WTC11 (cell line): ENCODE results near the gene TENT4B. TPM values are rescaled to one million over a fixed set of nuclear protein-coding genes. Genes with fewer than 3 reads are reported as not detected.

Source experiments
- ATAC-seq: fragments of 200-7000 bp; cut with Tn5 transposase; 2 replicates; pipeline ENCODE4 v1.10.0; 2021; ENCODE audit warnings: mild to moderate bottlenecking, moderate library complexity
- CTCF ChIA-PET: fragments of 300-600 bp; sonication (Branson Sonifier 250); formaldehyde crosslinking; loops from one replicate; lab custom pipeline; 2021; ENCODE audit warnings: antibody characterized with exemption; lab: Charles Lee
- POLR2A ChIA-PET: fragments of 350-600 bp; sonication (Branson Sonifier 250); formaldehyde crosslinking; loops from one replicate; lab custom pipeline; 2021; ENCODE audit warnings: antibody characterized with exemption; lab: Charles Lee
- DNase-seq: peaks from one replicate; pipeline ENCODE4 v3.0.0; 2021; ENCODE audit warnings: low spot score
- H3K27ac Mint-ChIP-seq: 2 replicates; pipeline ENCODE4 v1.8.0; 2021; ENCODE audit warnings: mixed read lengths
- H3K27me3 Mint-ChIP-seq: 2 replicates; pipeline ENCODE4 v1.8.0; 2021; ENCODE audit warnings: low read depth, mild to moderate bottlenecking, moderate library complexity, mixed read lengths
- H3K36me3 Mint-ChIP-seq: 2 replicates; pipeline ENCODE4 v1.8.0; 2021; ENCODE audit warnings: mixed read lengths
- H3K4me1 Mint-ChIP-seq: 2 replicates; pipeline ENCODE4 v1.8.0; 2022; ENCODE audit warnings: mixed read lengths
- H3K4me3 Mint-ChIP-seq: 2 replicates; pipeline ENCODE4 v1.8.0; 2021; ENCODE audit warnings: mild to moderate bottlenecking, moderate library complexity, mixed read lengths
- H3K9me3 Mint-ChIP-seq: 2 replicates; pipeline ENCODE4 v1.8.0; 2021; ENCODE audit warnings: mixed read lengths
- AFF4 ChIP-seq: sonication (generic); formaldehyde crosslinking; IDR thresholded peaks from 2 replicates; pipeline ENCODE4 v1.8.1; 2023; ENCODE audit warnings: mild to moderate bottlenecking, missing genetic modification reagents, borderline replicate concordance
- ARID4B ChIP-seq: sonication (generic); formaldehyde crosslinking; IDR thresholded peaks from 2 replicates; pipeline ENCODE4 v1.8.0; 2023; ENCODE audit warnings: missing genetic modification reagents, mild to moderate bottlenecking, borderline replicate concordance
- ATF2 ChIP-seq: sonication (generic); formaldehyde crosslinking; IDR thresholded peaks from 2 replicates; pipeline ENCODE4 v1.8.1; 2022; ENCODE audit warnings: low read depth, missing genetic modification reagents, borderline replicate concordance
- ATF3 ChIP-seq: sonication (generic); formaldehyde crosslinking; conservative IDR thresholded peaks from 2 replicates; pipeline ENCODE4 v1.8.1; 2022; ENCODE audit warnings: mild to moderate bottlenecking, missing genetic modification reagents
- CBFB ChIP-seq: sonication (generic); formaldehyde crosslinking; IDR thresholded peaks from 2 replicates; pipeline ENCODE4 v1.8.1; 2022; ENCODE audit warnings: mild to moderate bottlenecking, low read depth, missing genetic modification reagents
- CDX4 ChIP-seq: fragments of 250-450 bp; sonication (Bioruptor Pico); IDR thresholded peaks from 2 replicates; pipeline ENCODE4 v1.9.0; 2021; ENCODE audit warnings: moderate library complexity, mild to moderate bottlenecking, inconsistent platforms, borderline replicate concordance
- CREB1 ChIP-seq: sonication (generic); formaldehyde crosslinking; IDR thresholded peaks from 2 replicates; pipeline ENCODE4 v1.8.0; 2023; ENCODE audit warnings: mild to moderate bottlenecking, missing genetic modification reagents
- ELF4 ChIP-seq: sonication (generic); formaldehyde crosslinking; IDR thresholded peaks from 2 replicates; pipeline ENCODE4 v1.8.1; 2022; ENCODE audit warnings: low read depth, mild to moderate bottlenecking, moderate library complexity, missing genetic modification reagents
- FOXK1 ChIP-seq: sonication (generic); formaldehyde crosslinking; IDR thresholded peaks from 2 replicates; pipeline ENCODE4 v1.8.0; 2022; ENCODE audit warnings: mild to moderate bottlenecking, moderate library complexity, missing genetic modification reagents
- KAT7 ChIP-seq: sonication (generic); formaldehyde crosslinking; IDR thresholded peaks from 2 replicates; pipeline ENCODE4 v1.8.1; 2023; ENCODE audit warnings: missing genetic modification reagents, mild to moderate bottlenecking, borderline replicate concordance
- MLX ChIP-seq: sonication (generic); formaldehyde crosslinking; IDR thresholded peaks from 2 replicates; pipeline ENCODE4 v1.8.1; 2023; ENCODE audit warnings: mild to moderate bottlenecking, missing genetic modification reagents, moderate library complexity
- NFATC4 ChIP-seq: fragments of 250-450 bp; sonication (Bioruptor Pico); IDR thresholded peaks from 2 replicates; pipeline ENCODE4 v1.9.0; 2021; ENCODE audit warnings: mild to moderate bottlenecking
- NR1H2 ChIP-seq: sonication (generic); formaldehyde crosslinking; IDR thresholded peaks from 2 replicates; pipeline ENCODE4 v1.9.0; 2021; ENCODE audit warnings: mild to moderate bottlenecking, moderate library complexity, missing genetic modification reagents
- NR3C1 ChIP-seq: sonication (generic); formaldehyde crosslinking; conservative IDR thresholded peaks from 2 replicates; pipeline ENCODE4 v1.8.1; 2023; ENCODE audit warnings: low read depth, mild to moderate bottlenecking, missing genetic modification reagents
- PRRX2 ChIP-seq: fragments of 250-450 bp; sonication (Bioruptor Pico); IDR thresholded peaks from 2 replicates; pipeline ENCODE4 v1.8.0; 2021; ENCODE audit warnings: mild to moderate bottlenecking
- SOX15 ChIP-seq: fragments of 250-450 bp; sonication (Bioruptor Pico); IDR thresholded peaks from 2 replicates; pipeline ENCODE4 v1.9.0; 2021; ENCODE audit warnings: mild to moderate bottlenecking
- SP1 ChIP-seq: sonication (generic); formaldehyde crosslinking; conservative IDR thresholded peaks from 2 replicates; pipeline ENCODE4 v1.8.1; 2022; ENCODE audit warnings: missing genetic modification reagents
- TP53 ChIP-seq: sonication (generic); formaldehyde crosslinking; IDR thresholded peaks from 2 replicates; pipeline ENCODE4 v1.8.1; 2023; ENCODE audit warnings: mild to moderate bottlenecking, missing genetic modification reagents
- ZMAT4 ChIP-seq: fragments of 250-450 bp; sonication (Bioruptor Pico); IDR thresholded peaks from 2 replicates; pipeline ENCODE4 v1.9.0; 2021; ENCODE audit warnings: mild to moderate bottlenecking
- ZNF121 ChIP-seq: sonication (generic); formaldehyde crosslinking; IDR thresholded peaks from 2 replicates; pipeline ENCODE4 v1.8.0; 2023; ENCODE audit warnings: missing genetic modification reagents
- ZNF232 ChIP-seq: sonication (generic); formaldehyde crosslinking; IDR thresholded peaks from 2 replicates; pipeline ENCODE4 v1.8.0; 2022; ENCODE audit warnings: mild to moderate bottlenecking, missing genetic modification reagents
- total RNA-seq: library from RNA; stranded (reverse); gene quantifications from 3 replicates; pipeline ENCODE4 v1.2.3, GENCODE V29; 2021

The TENT4B gene
- total RNA-seq, 1 experiment from 2014 or later = 14.3 TPM

- no peak for ATAC-seq
- Mint-ChIP-seq H3K27me3 (no peaks in the 10 kb centered on the region; the same call in 1 of the 2 replicates), H3K4me1 (no peaks in the 10 kb centered on the region), H3K27ac (no peak overlapping the region), H3K4me3 (no peak overlapping the region), H3K36me3 (no peaks in the 10 kb centered on the region), H3K9me3 (no peaks in the 10 kb centered on the region)
- POLR2A ChIA-PET = no interaction called here
- no peak for TF ChIP-seq ARID4B (CRISPR knock-in tag)
- TF ChIP-seq CBFB = no peak
- no peak for TF ChIP-seq ATF2
- TF ChIP-seq PRRX2 (CRISPR knock-in tag) = no peak
- no peak for TF ChIP-seq KAT7 (CRISPR knock-in tag)
- TF ChIP-seq FOXK1 (CRISPR knock-in tag) = no peak
- no peak for TF ChIP-seq ZNF232 (CRISPR knock-in tag)
- CTCF ChIA-PET = interaction anchor here (0.8 to 4.4 kb wide), 5 partner anchors 9 to 218 kb away, joined by 3 to 96 read pairs (median 6); no protein-coding TSS in a partner anchor
- no peak for DNase-seq
These were observed 15.8 kb upstream of the TENT4B start for GRCh38 chr16:50137268-50137667.

GRCh38 chr16:50139580-50139979 lies 13.5 kb upstream of the TENT4B start:
- no peaks in the 10 kb centered on the region for H3K9me3 Mint-ChIP-seq
- no peaks in the 10 kb centered on the region for H3K27me3 Mint-ChIP-seq
- ATAC-seq (no peak), DNase-seq (no peak)
- H3K27ac Mint-ChIP-seq = no peak overlapping the region
- H3K4me3 Mint-ChIP-seq = no peak overlapping the region
- TF ChIP-seq TP53 = no peak
- ChIA-PET CTCF (interaction anchor here (0.7 to 4.4 kb wide), 2 partner anchors 71 to 74 kb away, joined by 3 to 96 read pairs; no protein-coding TSS in a partner anchor), POLR2A (no interaction called here)
- H3K36me3 Mint-ChIP-seq = no peaks in the 10 kb centered on the region
- no peaks in the 10 kb centered on the region for H3K4me1 Mint-ChIP-seq

GRCh38 chr16:50144211-50144610 lies 8.9 kb upstream of the TENT4B start:
- peaks cover 6% of the 10 kb centered on the region for H3K4me1 Mint-ChIP-seq
- TF ChIP-seq SP1 (no peak), SOX15 (CRISPR knock-in tag) (no peak), ELF4 (CRISPR knock-in tag) (no peak), NR3C1 (CRISPR knock-in tag) (no peak), ZNF121 (CRISPR knock-in tag) (no peak), MLX (CRISPR knock-in tag) (no peak), AFF4 (CRISPR knock-in tag) (no peak), CREB1 (no peak), ATF3 (CRISPR knock-in tag) (no peak), NFATC4 (no peak), PRRX2 (CRISPR knock-in tag) (no peak), CDX4 (no peak), ZMAT4 (no peak), NR1H2 (CRISPR knock-in tag) (no peak)

More at GRCh38 chr16:50144211-50144610, 8.9 kb upstream of the TENT4B start:
- ChIA-PET CTCF (no interaction called here), POLR2A (no interaction called here)
- no peak overlapping the region for H3K4me3 Mint-ChIP-seq
- H3K36me3 Mint-ChIP-seq = no peaks in the 10 kb centered on the region
- no peaks in the 10 kb centered on the region for H3K27me3 Mint-ChIP-seq
- ATAC-seq = no peak
- no peaks in the 10 kb centered on the region for H3K9me3 Mint-ChIP-seq
- H3K27ac Mint-ChIP-seq = no peak overlapping the region
- DNase-seq = no peak
